ENCODE data around the gene CBLN1. TPM values are rescaled to one million over a fixed set of nuclear protein-coding genes. Genes with fewer than 3 reads are reported as not detected.

The CBLN1 gene
- total and polyA plus RNA-seq, 2 experiments from 2014 or later = 1.2 to 6.4 TPM

GRCh38 chr16:49282690-49283375, 1.2 kb upstream of the CBLN1 start:
- Histone ChIP-seq H3K36me3 (ENCODE audit: insufficient read depth) (no peaks in the 10 kb centered on the region), H3K27me3 (ENCODE audit: insufficient read depth) (peaks cover 82% of the 10 kb centered on the region), H3K79me2 (replicated peaks; ENCODE audit: insufficient read depth) (no peaks in the 10 kb centered on the region), H3K9me2 (ENCODE audit: insufficient read depth) (no peaks in the 10 kb centered on the region), H3K4me1 (ENCODE audit: insufficient read depth) (peaks cover 39% of the 10 kb centered on the region), H2AFZ (peak overlapping the region; percentile 97), H3K27ac (ENCODE audit: low read depth) (no peak overlapping the region), H3K4me2 (peak overlapping the region; percentile 100), H3F3A (replicated peaks; ENCODE audit: low read depth) (0 out of 2 replicates have a peak, but pooled peaks cover 3% of the 10 kb centered on the region), H3K4me3 (peak overlapping the region; percentile 79), H4K20me1 (replicated peaks; ENCODE audit: insufficient read depth) (peaks cover 20% of the 10 kb centered on the region)
- ATAC-seq (peak; percentile 30), DNase-seq (ENCODE audit: low spot score) (peak; percentile 85)
- Mint-ChIP-seq H3K4me3 (peak overlapping the region; percentile 69), H3K27ac (no peak overlapping the region), H3K9me3 (no peaks in the 10 kb centered on the region), H3K4me1 (peaks cover 41% of the 10 kb centered on the region), H3K27me3 (ENCODE audit: insufficient read depth, low read depth, poor library complexity) (peaks cover 70% of the 10 kb centered on the region), H3K36me3 (ENCODE audit: low read depth) (no peaks in the 10 kb centered on the region; the same call in 2 of the 3 replicates)
- TF ChIP-seq STAT1 (IDR thresholded peaks at IDR 0.05; ENCODE audit: unreplicated experiment) (no peak), EZH2 (IDR thresholded peaks at IDR 0.05; ENCODE audit: low read depth, unreplicated experiment) (peak; percentile 69)

- TF ChIP-seq NANOG (IDR thresholded peaks at IDR 0.05; ENCODE audit: borderline replicate concordance) (no peak), EZH2 (IDR thresholded peaks at IDR 0.05; ENCODE audit: low read depth, unreplicated experiment) (no peak), CTCF (conservative IDR thresholded peaks at IDR 0.05; ENCODE audit: low read depth in 2 of 2) (peak; percentile 43 to 65), POLR2AphosphoS5 (IDR thresholded peaks at IDR 0.05; ENCODE audit: low read depth) (peak; percentile 44; the same call in 1 of the 2 replicates), EZH2phosphoT487 (IDR thresholded peaks at IDR 0.05; ENCODE audit: unreplicated experiment) (no peak)
- no peaks in the 10 kb centered on the region for H3K79me2 ChIP-seq (replicated peaks; ENCODE audit: insufficient read depth)
- Mint-ChIP-seq H3K4me3 (peak overlapping the region; percentile 78), H3K4me1 (peaks cover 45% of the 10 kb centered on the region), H3K27me3 (ENCODE audit: insufficient read depth, low read depth, poor library complexity) (peaks cover 78% of the 10 kb centered on the region), H3K9me3 (no peaks in the 10 kb centered on the region), H3K36me3 (ENCODE audit: low read depth) (no peaks in the 10 kb centered on the region; the same call in 2 of the 3 replicates), H3K27ac (no peak overlapping the region)
- H3K27me3 ChIP-seq (ENCODE audit: insufficient read depth) = peaks cover 88% of the 10 kb centered on the region
- H3F3A ChIP-seq (replicated peaks; ENCODE audit: low read depth) = 0 out of 2 replicates have a peak, but pooled peaks cover 7% of the 10 kb centered on the region
- peak overlapping the region; percentile 79 for H3K4me3 ChIP-seq
- peak; percentile 97 for DNase-seq (ENCODE audit: low spot score)
- no peaks in the 10 kb centered on the region for H3K36me3 ChIP-seq (ENCODE audit: insufficient read depth)
- peak; percentile 42 for ATAC-seq
- no peaks in the 10 kb centered on the region for H3K9me2 ChIP-seq (ENCODE audit: insufficient read depth)
- peak overlapping the region; percentile 97 for H2AFZ ChIP-seq
- no peak overlapping the region for H3K27ac ChIP-seq (ENCODE audit: low read depth)
- peak overlapping the region; percentile 100 for H3K4me2 ChIP-seq
- peaks cover 47% of the 10 kb centered on the region for H3K4me1 ChIP-seq (ENCODE audit: insufficient read depth)
- peaks cover 20% of the 10 kb centered on the region for H4K20me1 ChIP-seq (replicated peaks; ENCODE audit: insufficient read depth)
Measured at GRCh38 chr16:49281843-49282642, 405 bp upstream of the CBLN1 start.
